Stimulated activated CD8-positive, alpha-beta memory T cell treated with anti-CD3 and anti-CD28 coated beads, Interleukin-4, amount 100 ng/mL, for 4 hours (primary cell): ENCODE measurements around the gene CTNND2.

Source experiments
- DNase-seq, 2 donors: peaks; one replicate each; pipeline ENCODE4 v3.0.0-alpha.2; 2020; ENCODE audit warnings: low read depth in 2 of 2, low spot score in 1 of 2

The CTNND2 gene

DNA sequence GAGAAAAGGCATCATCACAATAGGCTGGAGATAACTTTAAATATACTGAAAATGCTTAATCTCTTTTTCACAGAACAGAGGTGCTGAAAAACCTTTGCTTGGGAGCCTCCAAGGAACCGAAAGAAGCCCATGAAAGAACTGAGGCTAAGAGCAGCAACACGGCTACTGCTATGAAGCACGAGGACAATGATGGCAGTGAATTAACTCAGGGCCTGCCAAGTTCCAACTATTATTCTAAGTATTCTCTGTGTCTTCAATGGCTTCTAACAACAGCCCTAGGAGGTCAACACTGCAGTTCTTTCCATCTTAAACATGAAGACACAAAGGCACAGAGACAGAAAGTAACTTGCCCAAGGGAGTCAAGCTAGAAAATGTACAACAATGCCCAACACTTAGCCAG, 850.2 kb downstream of the CTNND2 start:
- DNase-seq: no peak

- no peak for DNase-seq
These were observed 851.4 kb downstream of the CTNND2 start for GRCh38 chr5:11052871-11053270.

- no peak for DNase-seq
These were observed 853.5 kb downstream of the CTNND2 start for GRCh38 chr5:11050596-11051304.

- DNase-seq: no peak
These were observed 855.5 kb downstream of the CTNND2 start for GRCh38 chr5:11048760-11049159.

DNA sequence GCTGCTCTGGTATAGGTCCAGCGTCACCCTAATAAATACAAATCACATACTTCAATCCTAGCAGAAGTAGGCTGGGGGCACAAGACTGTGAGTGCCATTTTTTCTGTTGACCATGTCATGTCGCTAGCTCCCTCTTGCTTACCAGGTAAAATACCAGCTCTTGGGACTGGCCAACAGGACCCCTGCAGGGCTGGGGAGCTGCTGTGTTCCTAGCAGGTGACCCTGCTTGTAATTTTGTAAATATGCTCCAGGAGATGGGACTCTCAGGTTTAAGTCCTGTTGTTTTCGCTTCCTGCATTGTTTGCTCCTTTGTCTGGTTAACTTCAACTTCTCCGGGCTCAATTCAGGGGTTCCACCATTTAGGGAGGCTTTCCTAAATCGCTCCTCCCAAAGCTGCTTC, 856.6 kb downstream of the CTNND2 start:
- no peak for DNase-seq

DNA sequence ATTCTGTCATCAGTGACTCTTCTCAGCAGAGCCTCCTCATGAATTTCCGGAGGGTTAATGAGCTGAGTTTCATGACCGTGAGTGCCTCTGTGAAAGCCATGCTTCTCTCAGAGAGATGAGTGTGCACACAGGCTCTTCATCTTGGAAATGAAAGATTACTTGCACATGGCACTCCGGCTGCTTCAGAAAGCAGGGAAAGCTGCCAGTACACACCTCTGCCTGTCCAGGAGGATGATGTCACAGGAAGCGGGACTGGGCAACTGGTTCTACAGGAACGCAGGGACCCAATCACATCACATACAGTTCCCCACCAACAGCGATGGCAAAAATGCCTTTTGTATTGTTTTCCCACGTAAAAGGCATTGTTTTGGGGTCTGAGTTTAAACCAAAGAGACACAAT, 857.2 kb downstream of the CTNND2 start:
- no peak for DNase-seq

GRCh38 chr5:11046160-11046559, 858.1 kb downstream of the CTNND2 start:
- DNase-seq: no peak

GRCh38 chr5:11045411-11045810, 858.8 kb downstream of the CTNND2 start:
- DNase-seq: no peak

GRCh38 chr5:11044581-11044980, 859.7 kb downstream of the CTNND2 start:
- DNase-seq: no peak

DNA sequence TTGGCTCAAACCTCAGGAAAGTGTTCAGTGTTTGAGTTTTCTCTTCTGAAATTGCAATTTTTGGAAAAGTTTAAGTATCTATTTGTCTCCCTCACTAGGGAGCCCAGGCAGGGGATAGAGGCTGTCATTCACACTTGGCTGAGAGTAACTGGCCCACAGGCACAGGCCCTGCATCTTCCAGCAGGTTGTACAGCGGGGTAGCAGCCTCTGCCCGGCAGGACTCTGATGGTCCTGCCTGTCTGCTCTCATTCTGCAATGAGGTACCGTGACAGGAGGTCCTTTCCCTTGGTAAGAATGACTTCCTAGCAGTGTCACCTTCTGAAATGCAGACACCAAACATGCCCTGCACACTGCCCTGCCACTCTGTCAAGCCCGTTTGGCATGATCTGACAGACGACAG, 860.4 kb downstream of the CTNND2 start:
- DNase-seq: no peak

- DNase-seq: no peak
These were observed 863.9 kb downstream of the CTNND2 start for GRCh38 chr5:11040345-11040744.

GRCh38 chr5:11038772-11039171, 865.5 kb downstream of the CTNND2 start:
- DNase-seq: no peak

DNA sequence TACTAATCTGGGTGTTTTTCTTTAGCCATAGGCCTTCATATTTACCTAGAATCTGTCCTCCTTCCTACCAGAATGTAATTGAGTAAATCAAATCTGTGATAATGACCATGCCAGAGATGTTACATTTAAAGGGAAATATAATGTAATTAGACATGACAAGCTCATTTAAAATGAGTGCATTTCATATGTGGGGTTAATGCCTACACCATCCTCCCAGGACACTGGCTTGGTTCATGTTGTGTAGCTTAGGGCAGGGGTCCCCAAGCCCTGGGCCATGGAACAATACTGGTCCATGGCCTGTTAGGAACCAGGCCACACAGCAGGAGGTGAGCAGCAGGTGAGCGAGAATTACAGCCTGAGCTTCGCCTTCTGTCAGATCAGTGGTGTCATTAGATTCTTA, 866.3 kb downstream of the CTNND2 start:
- no peak for DNase-seq

- DNase-seq: no peak
These were observed 867.2 kb downstream of the CTNND2 start for GRCh38 chr5:11037080-11037479.

- no peak for DNase-seq
These were observed 873.6 kb downstream of the CTNND2 start for GRCh38 chr5:11030671-11031070.

DNA sequence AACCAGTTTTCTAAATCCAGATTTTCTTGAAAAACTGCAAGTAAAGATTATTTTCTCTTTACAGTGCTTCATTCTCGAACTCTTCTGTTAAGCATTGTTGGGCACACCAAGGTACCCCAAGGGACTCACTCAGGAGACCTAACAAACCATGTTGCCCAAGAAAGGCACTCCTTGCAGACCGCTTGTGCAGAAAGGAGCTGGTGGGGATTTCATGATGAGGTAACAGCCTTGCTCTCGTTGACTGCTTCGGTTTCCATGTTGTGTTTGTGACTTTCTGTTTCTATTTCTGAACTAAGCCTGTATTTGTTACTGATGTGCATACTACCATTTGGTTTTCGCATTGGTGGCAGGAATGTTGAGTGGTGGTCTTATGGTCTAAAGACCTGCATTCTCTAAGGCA, 876.6 kb downstream of the CTNND2 start:
- DNase-seq: no peak

DNA sequence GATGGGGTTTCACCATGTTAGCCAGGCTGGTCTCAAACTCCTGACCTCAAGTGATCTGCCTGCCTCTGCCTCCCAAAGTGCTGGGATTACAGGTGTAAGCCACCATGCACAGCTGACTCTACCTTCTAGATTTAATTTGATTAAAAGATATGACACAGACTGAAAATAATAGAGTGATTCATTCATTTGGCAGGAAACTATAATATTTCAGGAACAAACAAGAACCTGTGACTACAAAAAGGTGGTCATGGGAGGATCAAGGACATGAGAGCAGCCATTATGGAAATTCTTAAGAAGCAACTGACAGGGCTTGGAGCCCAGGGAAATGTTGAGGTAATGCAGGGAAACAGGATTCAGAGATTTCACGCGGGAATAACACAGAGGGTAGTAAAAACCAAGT, 877.7 kb downstream of the CTNND2 start:
- no peak for DNase-seq

DNA sequence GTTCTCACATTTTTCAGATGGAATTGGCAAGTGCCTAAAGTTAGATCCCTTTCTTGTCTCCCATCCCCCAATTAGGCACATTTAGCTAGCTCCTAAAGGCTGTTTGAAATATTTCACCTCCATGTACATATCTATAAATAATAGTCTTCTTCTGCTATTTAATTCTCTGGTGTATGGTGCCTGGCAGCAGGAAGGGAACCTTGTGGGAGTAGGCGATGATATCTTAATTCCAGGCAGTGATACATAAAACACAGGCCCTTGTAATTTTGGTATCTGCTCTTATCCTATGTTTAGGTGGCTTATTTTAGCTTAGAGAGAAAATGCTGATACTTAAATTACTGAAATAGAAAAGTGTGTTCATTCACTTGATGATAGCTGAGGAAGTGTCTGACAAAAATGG, 880.3 kb downstream of the CTNND2 start:
- no peak for DNase-seq

- no peak for DNase-seq
These were observed 890.5 kb downstream of the CTNND2 start for GRCh38 chr5:11013793-11014192.

DNA sequence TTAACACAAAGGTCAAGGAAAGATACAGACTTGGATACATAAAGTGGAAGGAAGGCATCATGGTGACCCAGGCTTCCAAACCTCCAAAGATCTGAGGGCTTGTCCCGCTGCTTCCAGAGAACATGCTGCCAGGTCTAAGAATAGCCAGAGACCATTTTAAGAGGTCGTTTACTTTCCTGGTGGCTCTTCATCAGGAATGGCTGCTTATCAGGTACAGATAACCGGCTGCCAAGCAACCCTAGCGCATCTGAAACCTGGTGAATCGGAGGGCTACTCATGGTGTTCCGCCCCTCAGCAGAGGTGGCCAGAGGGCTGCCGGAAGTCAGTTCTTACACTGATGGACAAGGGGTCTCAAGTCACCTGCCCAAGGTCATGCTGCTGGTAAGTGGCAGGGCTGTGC, 892.0 kb downstream of the CTNND2 start:
- no peak for DNase-seq

GRCh38 chr5:11010429-11011210, 893.6 kb downstream of the CTNND2 start:
- DNase-seq: no peak

- no peak for DNase-seq
These were observed 894.7 kb downstream of the CTNND2 start for GRCh38 chr5:11009576-11009975.
